ENCODE measurements around the gene NOC2L. TPM values are rescaled to one million over a fixed set of nuclear protein-coding genes. Genes with fewer than 3 reads are reported as not detected.
A peak's percentile ranks its signal among the peaks of the same experiment; 100 is the strongest.
"Not testable (repeated sequence)": the region's sequence is repeated elsewhere in the genome, so short reads cannot be mapped to it uniquely, and the experiment has no call there.

NOC2L gene
- total RNA-seq, 1 donor = 68.1 TPM

- no peak for DNase-seq (ENCODE audit: low read depth in 2 of 3, low spot score in 2 of 3)
Observed at GRCh38 chr1:908661-909060, 50.4 kb downstream of the NOC2L start.

- no peak for DNase-seq (ENCODE audit: low read depth in 2 of 3, low spot score in 2 of 3)
Observed at GRCh38 chr1:907611-908451, 51.2 kb downstream of the NOC2L start.

DNA sequence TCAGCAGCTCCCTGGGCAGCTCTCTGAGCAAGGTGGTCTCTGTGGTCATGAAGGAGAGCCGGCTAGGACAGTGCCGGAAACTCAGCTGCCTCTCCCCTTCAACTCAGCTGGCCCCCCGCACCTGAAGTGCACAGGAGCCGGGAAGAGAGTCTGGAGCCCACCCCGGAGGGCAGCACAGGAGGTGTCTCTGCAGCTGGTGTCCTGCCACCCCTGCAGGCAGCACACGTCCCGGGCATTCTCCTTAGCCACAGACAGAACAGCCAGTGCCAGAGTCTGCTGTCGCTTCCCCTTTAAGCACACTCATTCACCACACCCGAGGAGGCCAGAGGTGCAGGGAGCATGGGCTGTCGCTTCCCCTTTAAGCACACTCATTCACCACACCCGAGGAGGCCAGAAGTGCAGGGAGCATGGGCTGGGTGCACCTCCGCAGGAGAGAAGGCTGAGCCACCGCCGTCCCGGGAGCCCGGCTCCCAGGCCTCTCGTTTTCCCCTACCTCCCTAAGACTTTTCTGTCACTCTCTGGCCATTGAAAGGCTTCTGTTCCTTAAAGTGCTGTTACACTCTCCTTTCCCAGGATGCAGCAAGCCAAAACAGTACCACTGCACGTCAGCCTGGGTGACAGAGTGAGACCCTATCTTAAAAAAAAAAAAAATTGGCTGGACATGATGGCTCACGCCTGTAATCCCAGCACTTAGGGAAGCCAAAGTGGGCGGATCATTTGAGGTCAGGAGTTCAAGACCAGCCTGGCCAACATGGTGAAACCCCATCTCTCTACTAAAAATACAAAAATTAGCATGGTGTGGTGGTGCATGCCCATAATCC is 52.2 kb downstream of the NOC2L start:
- DNase-seq (ENCODE audit: low read depth in 2 of 3, low spot score in 2 of 3) = peak in 2 of 3 donors; percentile 78 to 89

- no peak for DNase-seq (ENCODE audit: low read depth in 2 of 3, low spot score in 2 of 3)
Observed at GRCh38 chr1:905811-906599, 53.1 kb downstream of the NOC2L start.

GRCh38 chr1:905071-905749 is 53.8 kb downstream of the NOC2L start:
- peak in 1 of 3 donors; percentile 41 for DNase-seq (ENCODE audit: low read depth in 2 of 3, low spot score in 2 of 3)

DNA sequence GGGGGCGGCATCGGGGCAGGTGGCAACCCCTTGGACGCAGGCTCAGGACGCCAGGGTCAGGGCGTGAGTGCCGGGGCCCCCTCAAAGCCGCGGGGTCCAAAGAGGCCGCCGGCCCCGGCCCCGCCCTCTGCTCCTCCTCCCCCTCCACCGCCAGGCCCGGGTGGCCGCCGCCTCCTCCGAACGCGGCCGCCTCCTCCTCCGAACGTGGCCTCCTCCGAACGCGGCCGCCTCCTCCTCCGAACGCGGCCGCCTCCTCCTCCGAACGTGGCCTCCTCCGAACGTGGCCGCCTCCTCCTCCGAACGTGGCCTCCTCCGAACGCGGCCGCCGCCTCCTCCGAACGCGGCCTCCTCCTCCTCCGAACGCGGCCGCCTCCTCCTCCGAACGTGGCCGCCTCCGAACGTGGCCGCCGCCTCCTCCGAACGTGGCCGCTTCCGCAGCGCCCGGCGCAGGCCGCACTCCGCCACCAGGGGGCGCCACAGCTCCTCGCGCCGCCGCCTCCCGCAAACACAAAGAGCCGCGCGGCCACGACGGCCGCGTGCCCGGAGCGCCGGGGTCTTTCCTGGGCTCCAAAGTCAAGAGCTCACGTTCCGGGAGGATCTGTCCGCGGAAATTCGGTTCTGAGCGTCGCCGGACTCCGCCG is 54.6 kb downstream of the NOC2L start:
- peak; percentile 76 to 83 (median 76) for DNase-seq (ENCODE audit: low read depth in 2 of 3, low spot score in 2 of 3)

GRCh38 chr1:903721-904271 is 55.3 kb downstream of the NOC2L start:
- no peak for DNase-seq (ENCODE audit: low read depth in 2 of 3, low spot score in 2 of 3)

DNA sequence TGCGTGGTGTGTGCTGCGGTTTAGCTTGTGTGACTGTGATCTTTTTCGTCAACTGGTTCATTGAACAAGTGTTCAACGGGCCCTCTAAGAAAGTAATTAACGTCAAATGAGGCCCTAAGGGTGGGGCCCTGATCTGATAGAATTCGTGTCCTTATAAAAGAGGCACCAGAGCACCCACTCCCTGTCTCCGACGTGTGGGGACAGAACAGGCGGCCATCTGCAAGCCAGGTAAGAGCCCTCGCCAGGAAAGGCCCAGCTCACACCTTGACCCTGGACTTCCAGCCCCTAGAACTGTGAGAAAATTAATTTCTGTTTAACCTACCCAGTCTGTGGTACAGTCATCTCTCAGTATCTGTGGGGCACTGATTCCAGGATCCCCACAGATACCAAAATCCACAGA is 55.8 kb downstream of the NOC2L start:
- DNase-seq (ENCODE audit: low read depth in 2 of 3, low spot score in 2 of 3) = no peak

GRCh38 chr1:902802-903201 is 56.3 kb downstream of the NOC2L start:
- no peak for DNase-seq (ENCODE audit: low read depth in 2 of 3, low spot score in 2 of 3)

GRCh38 chr1:901108-901859 is 57.8 kb downstream of the NOC2L start:
- no peak for DNase-seq (ENCODE audit: low read depth in 2 of 3, low spot score in 2 of 3)

- no peak for DNase-seq (ENCODE audit: low read depth in 2 of 3, low spot score in 2 of 3)
Observed at GRCh38 chr1:899636-900317, 59.3 kb downstream of the NOC2L start.

- DNase-seq (ENCODE audit: low read depth in 2 of 3, low spot score in 2 of 3) = not testable (repeated sequence)
Observed at GRCh38 chr1:897951-898350, 61.1 kb downstream of the NOC2L start.

DNA sequence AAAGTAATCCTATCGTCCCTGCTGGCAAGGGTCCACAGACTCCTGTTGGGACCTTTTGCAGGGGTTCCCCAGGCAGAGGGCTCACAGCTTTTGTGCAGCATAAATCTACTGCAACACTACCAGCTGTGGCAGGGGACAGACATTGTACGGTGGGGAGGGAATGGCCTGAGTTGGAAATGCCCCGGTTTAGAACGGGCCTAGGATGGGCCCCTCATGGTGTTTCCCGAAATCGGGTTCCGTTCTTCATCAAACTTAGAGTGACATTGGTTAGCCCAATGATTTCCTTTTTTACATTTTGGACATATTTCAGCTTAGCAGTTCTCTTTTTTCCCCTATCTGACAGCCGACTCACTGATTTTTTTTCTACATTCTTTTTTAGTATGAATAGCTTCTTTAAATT is 61.8 kb downstream of the NOC2L start:
- peak in 1 of 3 donors; percentile 78 for DNase-seq (ENCODE audit: low read depth in 2 of 3, low spot score in 2 of 3)

Small RNA genes within 50 kb of the gene (small RNA-seq; reads per million reads assigned to genes)
- gene AL645608.3 = not detected
- not detected for gene AL645608.4

Other genes starting within 250 kb of the NOC2L start
- 0.54 TPM for gene SAMD11, start 35.3 kb downstream of the NOC2L start, total RNA-seq
- gene KLHL17, start 1.3 kb upstream of the NOC2L start, total RNA-seq = 3.0 TPM
- gene PLEKHN1, start 7.2 kb upstream of the NOC2L start, total RNA-seq = 0.54 TPM
- gene PERM1, start 22.8 kb upstream of the NOC2L start, total RNA-seq = under 0.01 TPM
- 4.8 TPM for gene HES4, start 40.8 kb upstream of the NOC2L start, total RNA-seq
- 76.2 TPM for gene ISG15, start 54.2 kb upstream of the NOC2L start, total RNA-seq
- gene AGRN, start 60.9 kb upstream of the NOC2L start, total RNA-seq = 3.8 TPM
- gene RNF223, start 115.0 kb upstream of the NOC2L start, total RNA-seq = not detected
- gene C1orf159, start 156.8 kb upstream of the NOC2L start, total RNA-seq = 14.5 TPM
- 4.3 TPM for gene TTLL10, start 214.6 kb upstream of the NOC2L start, total RNA-seq
- 4.3 TPM for gene TNFRSF18, start 247.3 kb upstream of the NOC2L start, total RNA-seq